A673 (cell line): ENCODE results near the gene ALDH18A1.

ENCODE experiments used
- EZH2 ChIP-seq: fragments of 200-600 bp; sonication (generic); IDR thresholded peaks from 2 replicates; pipeline ENCODE4 v1.6.1; 2017; ENCODE audit warnings: borderline replicate concordance, low read depth, mild to moderate bottlenecking, mixed read lengths, antibody characterized with exemption, low read length; ENCODE audit not compliant: poor library complexity, severe bottlenecking
- TF ChIP-seq, protein P1 (sequence below): fragments of 300-800, 200-600 bp; sonication (generic); conservative IDR thresholded peaks from 2 replicates; pipeline ENCODE4 v1.5.1; 2017; ENCODE audit warnings: low read depth, mild to moderate bottlenecking, antibody characterized with exemption, low read length, moderate library complexity, mixed read lengths

DNA sequence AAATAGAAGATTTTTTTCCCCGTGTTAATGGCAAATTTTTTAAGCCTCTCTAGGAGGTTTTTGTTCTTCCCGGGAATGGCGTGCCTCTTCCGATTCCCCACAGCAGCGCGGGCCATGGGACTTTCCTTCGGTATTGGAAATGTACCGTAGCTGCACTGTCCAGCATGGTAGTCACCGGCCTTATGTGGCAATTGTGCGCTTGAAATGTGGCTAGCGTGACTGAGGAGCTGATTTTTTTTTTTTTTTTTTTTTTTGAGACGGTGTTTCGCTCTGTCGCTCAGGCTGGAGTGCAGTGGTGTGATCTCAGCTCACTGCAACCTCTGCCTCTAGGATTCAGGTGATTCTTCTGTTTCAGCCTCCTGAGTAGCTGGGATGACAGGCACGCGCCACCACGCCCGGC is 38.2 kb upstream of the ALDH18A1 start:
- TF ChIP-seq, protein P1, sequence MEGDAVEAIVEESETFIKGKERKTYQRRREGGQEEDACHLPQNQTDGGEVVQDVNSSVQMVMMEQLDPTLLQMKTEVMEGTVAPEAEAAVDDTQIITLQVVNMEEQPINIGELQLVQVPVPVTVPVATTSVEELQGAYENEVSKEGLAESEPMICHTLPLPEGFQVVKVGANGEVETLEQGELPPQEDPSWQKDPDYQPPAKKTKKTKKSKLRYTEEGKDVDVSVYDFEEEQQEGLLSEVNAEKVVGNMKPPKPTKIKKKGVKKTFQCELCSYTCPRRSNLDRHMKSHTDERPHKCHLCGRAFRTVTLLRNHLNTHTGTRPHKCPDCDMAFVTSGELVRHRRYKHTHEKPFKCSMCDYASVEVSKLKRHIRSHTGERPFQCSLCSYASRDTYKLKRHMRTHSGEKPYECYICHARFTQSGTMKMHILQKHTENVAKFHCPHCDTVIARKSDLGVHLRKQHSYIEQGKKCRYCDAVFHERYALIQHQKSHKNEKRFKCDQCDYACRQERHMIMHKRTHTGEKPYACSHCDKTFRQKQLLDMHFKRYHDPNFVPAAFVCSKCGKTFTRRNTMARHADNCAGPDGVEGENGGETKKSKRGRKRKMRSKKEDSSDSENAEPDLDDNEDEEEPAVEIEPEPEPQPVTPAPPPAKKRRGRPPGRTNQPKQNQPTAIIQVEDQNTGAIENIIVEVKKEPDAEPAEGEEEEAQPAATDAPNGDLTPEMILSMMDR: no peak
- TF ChIP-seq EZH2: no peak
